A673 (cell line): ENCODE results near the gene AGAP1. TPM values are rescaled to one million over a fixed set of nuclear protein-coding genes. Genes with fewer than 3 reads are reported as not detected.

Experiments
- BruUV-seq: library from RNA; stranded (reverse); fragments of 400-500 nt; replicated peaks from 2 replicates; lab custom pipeline; 2021; lab: Mats Ljungman, UMichigan
- CTCF ChIA-PET: fragments of 300-600 bp; sonication (Branson Sonifier 250); formaldehyde crosslinking; loops from one replicate; lab custom pipeline; 2022; ENCODE audit warnings: antibody characterized with exemption; lab: Charles Lee
- POLR2A ChIA-PET: fragments of 300-600 bp; sonication (Branson Sonifier 250); formaldehyde crosslinking; loops from one replicate; lab custom pipeline; 2022; ENCODE audit warnings: antibody characterized with exemption; ENCODE audit not compliant: low non-redundant PET; lab: Charles Lee
- DNase-seq: peaks from one replicate; pipeline ENCODE4 v3.0.0-alpha.2; 2015; ENCODE audit warnings: low spot score
- H3K27ac ChIP-seq: fragments of 200-600 bp; sonication (generic); 2 replicates; pipeline ENCODE4 v1.5.1; 2016; ENCODE audit warnings: mixed run types, low read depth, mild to moderate bottlenecking, mixed read lengths, antibody characterized with exemption, low read length; ENCODE audit not compliant: poor library complexity, severe bottlenecking
- H3K27me3 ChIP-seq: fragments of 200-600 bp; sonication (generic); replicated peaks from 2 replicates; pipeline ENCODE4 v1.6.1; 2017; ENCODE audit warnings: mixed run types, low read depth, mild to moderate bottlenecking, mixed read lengths, antibody characterized with exemption, low read length; ENCODE audit not compliant: insufficient read depth, poor library complexity
- H3K36me3 ChIP-seq: fragments of 200-600 bp; sonication (generic); 2 replicates; pipeline ENCODE4 v1.6.1; 2016; ENCODE audit warnings: mixed run types, mild to moderate bottlenecking, mixed read lengths, antibody characterized with exemption, low read length; ENCODE audit not compliant: insufficient read depth, poor library complexity, severe bottlenecking
- H3K4me1 ChIP-seq: fragments of 200-600 bp; sonication (generic); 2 replicates; pipeline ENCODE4 v1.6.1; 2017; ENCODE audit warnings: mixed run types, mild to moderate bottlenecking, mixed read lengths, antibody characterized with exemption, low read length; ENCODE audit not compliant: insufficient read depth, poor library complexity, severe bottlenecking
- H3K4me3 ChIP-seq: fragments of 200-600 bp; sonication (generic); 2 replicates; pipeline ENCODE4 v1.5.1; 2016; ENCODE audit warnings: low read depth, mixed run types, mild to moderate bottlenecking, mixed read lengths, low read length; ENCODE audit not compliant: poor library complexity, severe bottlenecking
- H3K9me3 ChIP-seq: fragments of 200-600 bp; sonication (generic); 2 replicates; pipeline ENCODE4 v1.6.1; 2016; ENCODE audit warnings: mixed run types, low read depth, mild to moderate bottlenecking, mixed read lengths, antibody characterized with exemption, low read length; ENCODE audit not compliant: poor library complexity, severe bottlenecking
- EZH2 ChIP-seq: fragments of 200-600 bp; sonication (generic); IDR thresholded peaks from 2 replicates; pipeline ENCODE4 v1.6.1; 2017; ENCODE audit warnings: borderline replicate concordance, low read depth, mild to moderate bottlenecking, mixed read lengths, antibody characterized with exemption, low read length; ENCODE audit not compliant: poor library complexity, severe bottlenecking
- intact Hi-C: fragments of 100-400 bp; cut with micrococcal nuclease; formaldehyde crosslinking; loops from one replicate; pipeline ENCODE4 v1.10.0; 2022; ENCODE audit not compliant: unreplicated experiment
- total RNA-seq: library from RNA; stranded (reverse); gene quantifications from 2 replicates; pipeline ENCODE4 v1.2.3, GENCODE V29; 2021
- TF ChIP-seq, protein P1 (sequence below): fragments of 300-800, 200-600 bp; sonication (generic); conservative IDR thresholded peaks from 2 replicates; pipeline ENCODE4 v1.5.1; 2017; ENCODE audit warnings: low read depth, mild to moderate bottlenecking, antibody characterized with exemption, low read length, moderate library complexity, mixed read lengths

The AGAP1 gene
- total RNA-seq, 1 experiment from 2014 or later, result 25.3 TPM

DNA sequence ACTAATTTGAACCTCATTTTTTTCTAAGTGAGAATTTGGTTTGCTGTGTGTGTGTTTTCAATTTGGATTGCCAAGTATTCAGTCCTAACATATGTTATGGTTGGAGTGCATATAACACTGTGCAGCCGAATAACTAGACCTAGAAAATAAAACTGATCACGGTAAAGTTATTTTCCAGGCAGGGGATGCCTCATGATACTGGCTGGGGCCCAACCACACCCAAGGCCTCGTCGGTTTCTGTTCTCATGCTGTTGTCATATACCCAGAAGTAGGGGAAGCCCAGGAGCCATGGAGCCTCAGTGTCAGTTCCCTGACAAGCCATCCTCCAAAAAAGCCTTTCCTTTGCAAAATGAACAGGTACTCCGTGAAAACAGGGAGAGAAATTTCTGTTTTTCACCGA lies 514.2 kb downstream of the AGAP1 start:
- CTCF ChIA-PET, result no interaction called here
- no peak for DNase-seq
- Histone ChIP-seq H3K4me1 (no peaks in the 10 kb centered on the region), H3K4me3 (no peak overlapping the region), H3K9me3 (no peaks in the 10 kb centered on the region), H3K27me3 (no peaks in the 10 kb centered on the region), H3K36me3 (no peaks in the 10 kb centered on the region), H3K27ac (no peak overlapping the region)
- TF ChIP-seq EZH2, result no peak
- TF ChIP-seq, protein P1, sequence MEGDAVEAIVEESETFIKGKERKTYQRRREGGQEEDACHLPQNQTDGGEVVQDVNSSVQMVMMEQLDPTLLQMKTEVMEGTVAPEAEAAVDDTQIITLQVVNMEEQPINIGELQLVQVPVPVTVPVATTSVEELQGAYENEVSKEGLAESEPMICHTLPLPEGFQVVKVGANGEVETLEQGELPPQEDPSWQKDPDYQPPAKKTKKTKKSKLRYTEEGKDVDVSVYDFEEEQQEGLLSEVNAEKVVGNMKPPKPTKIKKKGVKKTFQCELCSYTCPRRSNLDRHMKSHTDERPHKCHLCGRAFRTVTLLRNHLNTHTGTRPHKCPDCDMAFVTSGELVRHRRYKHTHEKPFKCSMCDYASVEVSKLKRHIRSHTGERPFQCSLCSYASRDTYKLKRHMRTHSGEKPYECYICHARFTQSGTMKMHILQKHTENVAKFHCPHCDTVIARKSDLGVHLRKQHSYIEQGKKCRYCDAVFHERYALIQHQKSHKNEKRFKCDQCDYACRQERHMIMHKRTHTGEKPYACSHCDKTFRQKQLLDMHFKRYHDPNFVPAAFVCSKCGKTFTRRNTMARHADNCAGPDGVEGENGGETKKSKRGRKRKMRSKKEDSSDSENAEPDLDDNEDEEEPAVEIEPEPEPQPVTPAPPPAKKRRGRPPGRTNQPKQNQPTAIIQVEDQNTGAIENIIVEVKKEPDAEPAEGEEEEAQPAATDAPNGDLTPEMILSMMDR, result no peak
- intact Hi-C loops, result no loop called here
- POLR2A ChIA-PET, result no interaction called here
- BruUV-seq, result no TSS peak

DNA sequence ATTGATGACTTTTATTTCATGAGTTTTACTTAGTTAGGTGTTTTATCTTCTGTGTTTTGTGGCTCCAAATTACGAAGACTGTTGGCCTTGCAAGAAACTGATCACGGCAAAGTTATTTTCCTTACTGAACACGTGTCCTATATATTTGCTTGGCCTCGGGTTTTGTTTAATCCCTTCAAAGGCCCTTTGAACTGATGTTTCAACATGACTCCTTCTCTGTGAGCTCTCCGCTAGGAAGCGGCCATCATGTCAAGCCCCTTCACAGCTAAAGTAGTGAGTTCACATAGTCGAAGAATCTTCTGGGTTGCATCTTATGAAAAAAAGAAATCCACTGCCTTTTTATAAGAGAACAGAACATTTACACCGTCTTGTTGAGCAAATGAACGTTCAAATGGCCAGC lies 515.0 kb downstream of the AGAP1 start:
- intact Hi-C loops, result no loop called here
- BruUV-seq, result no TSS peak

DNA sequence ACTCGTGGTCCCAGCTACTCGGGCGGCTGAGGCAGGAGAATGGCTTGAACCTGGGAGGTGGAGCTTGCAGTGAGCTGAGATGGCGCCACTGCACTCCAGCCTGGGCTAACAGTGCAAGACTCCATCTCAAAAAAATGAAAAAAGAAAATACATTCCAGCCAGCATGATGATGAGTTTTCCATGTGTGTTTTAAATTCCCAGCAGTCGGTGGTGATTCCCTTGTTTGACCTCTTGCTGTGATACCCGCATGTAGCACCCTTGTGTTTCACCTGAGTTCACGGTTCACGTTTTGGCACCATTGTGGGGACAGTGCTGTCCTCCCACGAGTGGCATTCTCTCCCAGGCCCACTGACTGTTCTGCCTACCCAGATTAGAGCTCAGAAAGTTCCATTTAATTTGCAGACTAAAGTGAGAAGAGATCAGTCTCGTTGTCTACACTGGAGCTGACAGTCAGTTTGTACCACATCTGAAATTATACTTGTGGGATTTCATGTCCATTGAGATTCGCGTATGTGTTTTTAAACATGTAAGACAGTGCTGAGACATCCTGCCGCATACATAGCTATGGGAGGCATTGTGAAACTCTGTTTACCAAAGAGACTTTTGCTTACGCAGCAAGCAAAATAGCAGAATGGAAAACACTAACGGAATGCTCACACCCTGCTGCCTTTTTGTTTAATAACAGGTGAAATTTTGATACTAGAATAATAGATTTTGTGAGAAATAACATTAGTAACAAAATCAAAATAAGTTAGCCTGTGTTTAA lies 517.3 kb downstream of the AGAP1 start:
- intact Hi-C loops, result no loop called here
- BruUV-seq, result no TSS peak
- POLR2A ChIA-PET, result no interaction called here

More for the DNA sequence above, 515.0 kb downstream of the AGAP1 start:
- no peaks in the 10 kb centered on the region for H3K9me3 ChIP-seq
- ChIA-PET POLR2A (no interaction called here), CTCF (no interaction called here)
- no peak for DNase-seq
- H3K4me3 ChIP-seq, result no peak overlapping the region
- no peaks in the 10 kb centered on the region for H3K36me3 ChIP-seq
- no peaks in the 10 kb centered on the region for H3K27me3 ChIP-seq
- H3K27ac ChIP-seq, result no peak overlapping the region
- H3K4me1 ChIP-seq, result no peaks in the 10 kb centered on the region
- TF ChIP-seq, protein P1, result no peak
- TF ChIP-seq EZH2, result no peak

More for the DNA sequence above, 517.3 kb downstream of the AGAP1 start:
- Histone ChIP-seq H3K4me1 (no peaks in the 10 kb centered on the region), H3K36me3 (no peaks in the 10 kb centered on the region), H3K9me3 (no peaks in the 10 kb centered on the region), H3K4me3 (no peak overlapping the region), H3K27ac (no peak overlapping the region), H3K27me3 (no peaks in the 10 kb centered on the region)
- TF ChIP-seq, protein P1, result no peak
- no peak for TF ChIP-seq EZH2
- no peak for DNase-seq
- CTCF ChIA-PET, result no interaction called here
